K562 (cell line): ENCODE data around the gene PDZD2. TPM values are rescaled to one million over a fixed set of nuclear protein-coding genes. Genes with fewer than 3 reads are reported as not detected.

Experiments
- ATAC-seq: fragments of 200-7000 bp; cut with Tn5 transposase; 3 replicates; pipeline ENCODE4 v1.9.1; 2020; ENCODE audit warnings: moderate library complexity
- BruUV-seq: library from RNA; stranded (reverse); fragments of 400-500 nt; replicated peaks from 2 replicates; lab custom pipeline; 2021; lab: Mats Ljungman, UMichigan
- CTCF ChIA-PET: fragments of 300-600 bp; formaldehyde crosslinking; extraction: SDS; loops from one replicate; lab custom pipeline; 2021; ENCODE audit warnings: low intra/inter-chr PET ratio; lab: Yijun Ruan, JAX
- POLR2A ChIA-PET: fragments of 300-600, 350-650 bp; sonication (Branson Sonifier 250); formaldehyde crosslinking; extraction: SDS; loops from one replicate; lab custom pipeline; 2021; ENCODE audit warnings: antibody characterized with exemption, inconsistent platforms; lab: Yijun Ruan, JAX
- DNase-seq, 4 experiments: peaks; one replicate each; pipeline versions ENCODE4 v3.0.0 to v3.0.0-alpha.2; 2011 to 2018; ENCODE audit warnings: low spot score in 3 of 4, mixed read lengths in 3 of 4; ENCODE audit errors: extremely low read depth in 1 of 4
- FAIRE-seq: peaks from 2 replicates; lab custom pipeline; 2011; peaks lifted over from hg19 to GRCh38; lab: Jason Lieb, UNC
- H2AFZ ChIP-seq: 2 replicates; pipeline ENCODE4 v1.6.0; 2011; ENCODE audit warnings: low read depth, low read length, control low read depth, inconsistent platforms
- H3K27ac ChIP-seq: fragments of 200-600 bp; 3 replicates; pipeline ENCODE4 v1.8.0; 2011; ENCODE audit warnings: low read depth, mild to moderate bottlenecking, control low read depth, inconsistent platforms, low read length, moderate library complexity, mixed read lengths; ENCODE audit errors: extremely low read depth
- H3K27me3 ChIP-seq, 2 experiments: fragments of 300-600 bp in 1 of 2; 2 replicates in 1 of 2; 3 replicates in 1 of 2; pipeline versions ENCODE4 v1.6.0 to v1.8.0; 2011; ENCODE audit warnings: inconsistent platforms in 2 of 2, low read length in 2 of 2, mild to moderate bottlenecking in 1 of 2, mixed read lengths in 1 of 2, moderate library complexity in 1 of 2; ENCODE audit not compliant: control insufficient read depth in 2 of 2, insufficient read depth in 2 of 2
- H3K36me3 ChIP-seq: fragments of 300-600 bp; 3 replicates; pipeline ENCODE4 v1.8.0; 2011; ENCODE audit warnings: mild to moderate bottlenecking, low read length, inconsistent platforms; ENCODE audit not compliant: control insufficient read depth, insufficient read depth
- H3K4me1 ChIP-seq, 2 experiments: fragments of 200-600 bp in 1 of 2; replicated peaks in 1 of 2; 2 replicates in 1 of 2; 3 replicates in 1 of 2; pipeline versions ENCODE4 v1.5.1 to v1.8.0; 2011; ENCODE audit warnings: inconsistent platforms in 2 of 2, low read length in 2 of 2, mild to moderate bottlenecking in 1 of 2, mixed read lengths in 1 of 2, moderate library complexity in 1 of 2; ENCODE audit not compliant: control insufficient read depth in 2 of 2, insufficient read depth in 2 of 2
- H3K4me2 ChIP-seq: 2 replicates; pipeline ENCODE4 v1.6.1; 2011; ENCODE audit warnings: low read length, control low read depth, inconsistent platforms, mixed read lengths; ENCODE audit not compliant: insufficient read depth
- H3K4me3 ChIP-seq: fragments of 200-600 bp; sonication (generic), shearing (Covaris generic); 2 replicates; pipeline ENCODE4 v1.5.1; 2016; ENCODE audit warnings: control low read depth, inconsistent platforms
- H3K79me2 ChIP-seq: fragments of 200-600 bp; 3 replicates; pipeline ENCODE4 v1.8.0; 2011; ENCODE audit warnings: low read length, inconsistent platforms; ENCODE audit not compliant: control insufficient read depth, insufficient read depth
- H3K9ac ChIP-seq, 2 experiments: 2 replicates each; pipeline versions ENCODE4 v1.6.0 to v1.6.1; 2011; ENCODE audit warnings: low read depth in 2 of 2, low read length in 2 of 2, control low read depth in 1 of 2, inconsistent platforms in 1 of 2, mild to moderate bottlenecking in 1 of 2, mixed read lengths in 1 of 2; ENCODE audit not compliant: insufficient read depth in 1 of 2
- H3K9me1 ChIP-seq: one replicate; pipeline ENCODE4 v1.6.0; 2011; ENCODE audit warnings: inconsistent platforms, mild to moderate bottlenecking, low read length, moderate library complexity; ENCODE audit not compliant: control insufficient read depth, insufficient read depth
- H3K9me3 ChIP-seq: replicated peaks from 2 replicates; pipeline ENCODE4 v1.5.1; 2011; ENCODE audit warnings: low read depth, low read length, inconsistent platforms; ENCODE audit not compliant: control insufficient read depth, insufficient read depth
- H4K20me1 ChIP-seq: replicated peaks from 2 replicates; pipeline ENCODE4 v1.6.1; 2011; ENCODE audit warnings: low read length, inconsistent platforms, mixed read lengths; ENCODE audit not compliant: control insufficient read depth, insufficient read depth
- C11orf30 ChIP-seq: fragments of 450-650 bp; IDR thresholded peaks from 2 replicates; pipeline ENCODE4 v1.6.1; 2016; ENCODE audit warnings: low read depth, mild to moderate bottlenecking
- DACH1 ChIP-seq: fragments of 450-650 bp; IDR thresholded peaks from 2 replicates; pipeline ENCODE4 v1.6.1; 2018; ENCODE audit not compliant: partially characterized antibody
- E2F6 ChIP-seq, 2 experiments: IDR thresholded peaks; 2 replicates each; pipeline ENCODE4 v1.6.1; 2011; ENCODE audit warnings: borderline replicate concordance in 1 of 2, control low read depth in 1 of 2, low read depth in 1 of 2, low read length in 1 of 2, mild to moderate bottlenecking in 1 of 2, mixed read lengths in 1 of 2, moderate library complexity in 1 of 2; ENCODE audit not compliant: insufficient read depth in 1 of 2, insufficient read length in 1 of 2, poor library complexity in 1 of 2, severe bottlenecking in 1 of 2; ENCODE audit errors: extremely low read depth in 1 of 2
- ETS2 ChIP-seq: IDR thresholded peaks from 2 replicates; pipeline ENCODE4 v1.6.1; 2016; ENCODE audit warnings: borderline replicate concordance, missing genetic modification characterization, mild to moderate bottlenecking, moderate library complexity, missing compliant biosample characterization; ENCODE audit not compliant: poor library complexity, severe bottlenecking
- FOXJ3 ChIP-seq: sonication (generic); formaldehyde crosslinking; IDR thresholded peaks from 2 replicates; pipeline ENCODE4 v1.4.0; 2020; ENCODE audit warnings: mild to moderate bottlenecking, missing genetic modification reagents
- GABPB2 ChIP-seq: fragments of 250-450 bp; sonication (Bioruptor Pico); conservative IDR thresholded peaks from 2 replicates; pipeline ENCODE4 v1.5.1; 2021; ENCODE audit warnings: mild to moderate bottlenecking
- ILF3 ChIP-seq: fragments of 450-650 bp; IDR thresholded peaks from 2 replicates; pipeline ENCODE4 v1.6.1; 2018; ENCODE audit warnings: antibody characterized with exemption, mild to moderate bottlenecking, moderate library complexity, borderline replicate concordance
- L3MBTL2 ChIP-seq: fragments of 450-650 bp; IDR thresholded peaks from 2 replicates; pipeline ENCODE4 v1.6.1; 2016; ENCODE audit warnings: mild to moderate bottlenecking, moderate library complexity
- MXI1 ChIP-seq: IDR thresholded peaks from 2 replicates; pipeline ENCODE4 v1.6.1; 2011; ENCODE audit warnings: low read depth, mild to moderate bottlenecking, improper control_type of control experiment, low read length
- NEUROD1 ChIP-seq: fragments of 150-350 bp; IDR thresholded peaks from 2 replicates; pipeline ENCODE4 v1.6.1; 2014; ENCODE audit warnings: borderline replicate concordance, low read length, low read depth; ENCODE audit not compliant: partially characterized antibody
- NFIX ChIP-seq: fragments of 250-450 bp; sonication (Bioruptor Pico); IDR thresholded peaks from 2 replicates; pipeline ENCODE4 v1.4.0; 2020; ENCODE audit warnings: low read depth, mild to moderate bottlenecking, moderate library complexity
- NRF1 ChIP-seq, 2 experiments: fragments of 450-650 bp; IDR thresholded peaks in 1 of 2; conservative IDR thresholded peaks in 1 of 2; 2 replicates each; pipeline ENCODE4 v1.6.1; 2014; ENCODE audit warnings: mild to moderate bottlenecking in 2 of 2
- POLR2G ChIP-seq: fragments of 200-400 bp; formaldehyde crosslinking; IDR thresholded peaks from 2 replicates; pipeline ENCODE4 v1.6.1; 2017; ENCODE audit warnings: low read depth, mild to moderate bottlenecking, antibody characterized with exemption, low read length, moderate library complexity
- RB1 ChIP-seq: fragments of 450-650 bp; IDR thresholded peaks from 2 replicates; pipeline ENCODE4 v1.6.1; 2017; ENCODE audit warnings: low read depth, mild to moderate bottlenecking
- SPI1 ChIP-seq: IDR thresholded peaks from 2 replicates; pipeline ENCODE4 v1.6.1; 2011; ENCODE audit warnings: low read depth, low read length, control low read depth, borderline replicate concordance
- USF2 ChIP-seq: sonication (generic); formaldehyde crosslinking; IDR thresholded peaks from 2 replicates; pipeline ENCODE4 v1.5.0; 2020; ENCODE audit warnings: missing genetic modification reagents
- ZNF699 ChIP-seq: fragments of 250-450 bp; sonication (Bioruptor Pico); IDR thresholded peaks from 2 replicates; pipeline ENCODE4 v1.8.0; 2021; ENCODE audit warnings: mild to moderate bottlenecking, moderate library complexity; ENCODE audit not compliant: insufficient replicate concordance
- WGBS: fragments of 100-300 bp; shearing (Covaris generic); methylation state at CpG from one replicate; pipeline ENCODE4 v1.1.6; 2016; ENCODE audit warnings: low coverage, mixed read lengths; ENCODE audit not compliant: insufficient coverage; ENCODE audit errors: missing lambda C conversion rate; 5-methylcytosine and 5-hydroxymethylcytosine counted together
- in situ Hi-C: fragments of 300-500 bp; cut with MboI; formaldehyde crosslinking; loops from 4 replicates; pipeline ENCODE4 v1.15.0; 2018; ENCODE audit warnings: inconsistent platforms, mixed read lengths
- intact Hi-C: fragments of 100-400 bp; cut with micrococcal nuclease; formaldehyde crosslinking; loops from 2 replicates; pipeline ENCODE4 v1.14.2; 2022
- polyA plus RNA-seq, 8 experiments: library from polyadenylated mRNA; depleted of rRNA in 4 of 8; stranded (reverse) in 5 of 8; unstranded in 3 of 8; fragments of >200 nt; fragmentation: Nextera tagmentation in 2 of 8; fragmentation: Illumina TruSeq in 1 of 8; extraction: Ambion mirVana in 2 of 8; extraction: Trizol in 1 of 8; gene quantifications; 2 replicates each; pipeline versions ENCODE4 v1.2.1 to v1.2.3, GENCODE V29; 2011 to 2014; ENCODE audit warnings: inconsistent platforms in 1 of 8, missing spikeins in 1 of 8
- total RNA-seq, 7 experiments: library from RNA; depleted of rRNA in 6 of 7; stranded (reverse); fragments of >200 nt in 6 of 7; fragmentation: Illumina TruSeq in 2 of 7; extraction: Trizol in 2 of 7; gene quantifications; 2 replicates each; pipeline versions ENCODE4 v1.2.1 to v1.2.3, GENCODE V29; 2011 to 2021; ENCODE audit warnings: low replicate concordance in 1 of 7

PDZD2 gene
- total and polyA plus RNA-seq, 9 of the 15 experiments (the other 6 are each of a cell fraction or from before 2014, with no cell fraction given) = 0.02 to 0.08 (median 0.04) TPM; not detected in 6

DNA sequence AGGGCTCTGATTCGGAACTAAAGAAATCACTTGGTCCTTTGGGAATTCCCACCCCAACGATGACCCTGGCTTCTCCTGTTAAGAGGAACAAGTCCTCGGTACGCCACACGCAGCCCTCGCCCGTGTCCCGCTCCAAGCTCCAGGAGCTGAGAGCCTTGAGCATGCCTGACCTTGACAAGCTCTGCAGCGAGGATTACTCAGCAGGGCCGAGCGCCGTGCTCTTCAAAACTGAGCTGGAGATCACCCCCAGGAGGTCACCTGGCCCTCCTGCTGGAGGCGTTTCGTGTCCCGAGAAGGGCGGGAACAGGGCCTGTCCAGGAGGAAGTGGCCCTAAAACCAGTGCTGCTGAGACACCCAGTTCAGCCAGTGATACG, 451.8 kb downstream of the PDZD2 start:
- intact Hi-C loops (loop anchor here (5.0 to 10.0 kb wide), 2 partner anchors 237 to 524 kb away; no protein-coding TSS in a partner anchor), in situ Hi-C loops (loop anchor here (5.0 to 10.0 kb wide), 2 partner anchors 253 to 506 kb away; no protein-coding TSS in a partner anchor)
- no TSS peak for BruUV-seq
- WGBS = 31% methylated on average over 17 of the region's 17 CpGs
- Histone ChIP-seq H4K20me1 (no peaks in the 10 kb centered on the region), H3K79me2 (no peaks in the 10 kb centered on the region), H3K9ac (peak overlapping the region in 1 of 2 experiments; percentile 41; a peak in 1 of 4 replicates), H3K4me1 (peaks cover 0 to 18% of the 10 kb centered on the region in 2 experiments; a peak in 2 of 5 replicates), H3K27me3 (peaks cover 26 to 46% of the 10 kb centered on the region in 2 experiments), H2AFZ (no peak overlapping the region), H3K4me3 (no peak overlapping the region), H3K9me3 (no peaks in the 10 kb centered on the region), H3K9me1 (no peaks in the 10 kb centered on the region), H3K27ac (no peak overlapping the region), H3K4me2 (no peak overlapping the region), H3K36me3 (no peaks in the 10 kb centered on the region)
- CTCF ChIA-PET = interaction anchor here (0.6 kb wide), 1 partner anchor 229 kb away, joined by 3 read pairs; no protein-coding TSS in a partner anchor
- POLR2A ChIA-PET = interaction anchor here (0.5 to 0.8 kb wide), 2 partner anchors 209 to 496 kb away, joined by 3 read pairs; no protein-coding TSS in a partner anchor
- no peak for TF ChIP-seq ILF3
- no peak for TF ChIP-seq MXI1
- TF ChIP-seq SPI1 = peak; percentile 35; the same call in 1 of the 2 replicates
- TF ChIP-seq GABPB2 = no peak
- peak in 1 of 2 experiments; percentile 34 for TF ChIP-seq E2F6 (IDR thresholded peaks at IDR 0.05; ENCODE audit: borderline replicate concordance in 1 of 2, extremely low read depth in 1 of 2, insufficient read depth in 1 of 2, insufficient read length in 1 of 2, low read depth in 1 of 2, low read length in 1 of 2, poor library complexity in 1 of 2, severe bottlenecking in 1 of 2)
- no peak for TF ChIP-seq NEUROD1
- peak in 1 of 2 experiments; percentile 23; a peak in 2 of 4 replicates for TF ChIP-seq NRF1 (conservative IDR thresholded peaks at IDR 0.05 in 1 of 2, IDR thresholded peaks at IDR 0.05 in 1 of 2)
- TF ChIP-seq DACH1 = no peak
- no peak for TF ChIP-seq NFIX (CRISPR knock-in tag)
- no peak for TF ChIP-seq USF2
- TF ChIP-seq POLR2G = peak; percentile 39; the same call in 1 of the 2 replicates
- TF ChIP-seq C11orf30 = no peak
- TF ChIP-seq FOXJ3 (CRISPR knock-in tag) = no peak
- no peak for TF ChIP-seq ZNF699 (CRISPR knock-in tag)
- TF ChIP-seq RB1 = no peak
- no peak for TF ChIP-seq ETS2
- TF ChIP-seq L3MBTL2 = peak; percentile 23; the same call in 1 of the 2 replicates
- FAIRE-seq = no peak
- peak in 2 of 4 experiments; percentile 25 to 34 for DNase-seq
- peak; percentile 35 for ATAC-seq
